DND-41 (cell line): Measurements from ENCODE around the gene ZPBP2.

Experiments used
- ATAC-seq: fragments of 200-7000 bp; cut with Tn5 transposase; 3 replicates; pipeline ENCODE4 v1.9.1; 2021; ENCODE audit warnings: low read depth; ENCODE audit not compliant: insufficient read depth
- DNase-seq: peaks from one replicate; pipeline ENCODE4 v3.0.0-alpha.2; 2020
- H2AFZ ChIP-seq: 2 replicates; pipeline ENCODE4 v1.6.0; 2012; ENCODE audit warnings: low read depth, low read length
- H3K27ac ChIP-seq: 2 replicates; pipeline ENCODE4 v1.5.1; 2012; ENCODE audit warnings: low read length, inconsistent platforms
- H3K27me3 ChIP-seq: fragments of 200-600 bp; sonication (generic); 2 replicates; pipeline ENCODE4 v1.6.0; 2012; ENCODE audit warnings: low read length, mild to moderate bottlenecking, inconsistent platforms; ENCODE audit not compliant: insufficient read depth, poor library complexity
- H3K36me3 ChIP-seq: 2 replicates; pipeline ENCODE4 v1.5.1; 2012; ENCODE audit warnings: low read length, inconsistent platforms; ENCODE audit not compliant: insufficient read depth
- H3K4me1 ChIP-seq: 2 replicates; pipeline ENCODE4 v1.5.1; 2012; ENCODE audit warnings: mild to moderate bottlenecking, low read length; ENCODE audit not compliant: insufficient read depth
- H3K4me2 ChIP-seq: 2 replicates; pipeline ENCODE4 v1.6.0; 2012; ENCODE audit warnings: mild to moderate bottlenecking, moderate library complexity, low read length, inconsistent platforms; ENCODE audit not compliant: insufficient read depth
- H3K4me3 ChIP-seq, 2 experiments: fragments of 200-600 bp in 1 of 2; shearing (Covaris generic) in 1 of 2; 2 replicates each; pipeline ENCODE4 v1.5.1; 2012 to 2016; ENCODE audit warnings: inconsistent platforms in 2 of 2, low read length in 2 of 2, mild to moderate bottlenecking in 2 of 2, low read depth in 1 of 2, moderate library complexity in 1 of 2
- H3K79me2 ChIP-seq: 2 replicates; pipeline ENCODE4 v1.6.0; 2012; ENCODE audit warnings: low read length, inconsistent platforms; ENCODE audit not compliant: insufficient read depth
- H3K9ac ChIP-seq: 2 replicates; pipeline ENCODE4 v1.6.0; 2012; ENCODE audit warnings: low read depth, mild to moderate bottlenecking, inconsistent platforms, low read length, moderate library complexity
- H3K9me3 ChIP-seq: 2 replicates; pipeline ENCODE4 v1.5.1; 2012; ENCODE audit warnings: low read length, moderate library complexity, mild to moderate bottlenecking, inconsistent platforms; ENCODE audit not compliant: insufficient read depth, severe bottlenecking
- H4K20me1 ChIP-seq: 2 replicates; pipeline ENCODE4 v1.6.0; 2012; ENCODE audit warnings: low read length; ENCODE audit not compliant: insufficient read depth
- CTCF ChIP-seq: IDR thresholded peaks from 2 replicates; pipeline ENCODE4 v1.5.1; 2012; ENCODE audit warnings: borderline replicate concordance, low read length, moderate library complexity, mild to moderate bottlenecking; ENCODE audit not compliant: poor library complexity, severe bottlenecking; ENCODE audit errors: extremely low read depth
- EZH2 ChIP-seq: IDR thresholded peaks from 3 replicates; pipeline ENCODE4 v1.6.1; 2012; ENCODE audit warnings: borderline replicate concordance, low read depth, mild to moderate bottlenecking, moderate library complexity, low read length, inconsistent platforms; ENCODE audit not compliant: severe bottlenecking

The ZPBP2 gene

DNA sequence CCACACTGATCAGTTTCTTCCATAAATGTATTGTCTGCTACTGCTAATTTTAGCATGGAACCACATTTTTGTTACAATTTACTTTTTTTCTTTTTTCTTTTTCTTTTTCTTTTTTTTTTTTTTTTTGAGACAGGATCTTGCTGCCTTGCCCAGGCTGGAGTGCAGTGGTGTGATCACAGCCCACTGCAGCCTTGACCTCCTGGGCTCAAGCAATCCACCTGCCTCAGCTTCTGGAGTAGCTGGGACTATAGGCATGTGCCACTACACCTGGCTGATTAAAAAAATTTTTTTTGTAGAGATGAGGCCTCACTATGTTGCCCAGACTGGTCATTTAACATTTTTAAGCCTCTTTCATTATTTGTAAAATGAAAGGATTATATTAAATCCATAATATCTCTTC, 19.1 kb downstream of the ZPBP2 start:
- Histone ChIP-seq H3K4me3 (no peak overlapping the region), H4K20me1 (no peaks in the 10 kb centered on the region), H3K36me3 (no peaks in the 10 kb centered on the region), H3K4me1 (no peaks in the 10 kb centered on the region), H3K27ac (no peak overlapping the region), H3K4me2 (no peak overlapping the region), H2AFZ (no peak overlapping the region), H3K27me3 (peaks cover 7% of the 10 kb centered on the region), H3K9me3 (no peaks in the 10 kb centered on the region), H3K9ac (no peak overlapping the region), H3K79me2 (no peaks in the 10 kb centered on the region)
- DNase-seq (no peak), ATAC-seq (no peak)
- TF ChIP-seq EZH2 (no peak), CTCF (no peak)

DNA sequence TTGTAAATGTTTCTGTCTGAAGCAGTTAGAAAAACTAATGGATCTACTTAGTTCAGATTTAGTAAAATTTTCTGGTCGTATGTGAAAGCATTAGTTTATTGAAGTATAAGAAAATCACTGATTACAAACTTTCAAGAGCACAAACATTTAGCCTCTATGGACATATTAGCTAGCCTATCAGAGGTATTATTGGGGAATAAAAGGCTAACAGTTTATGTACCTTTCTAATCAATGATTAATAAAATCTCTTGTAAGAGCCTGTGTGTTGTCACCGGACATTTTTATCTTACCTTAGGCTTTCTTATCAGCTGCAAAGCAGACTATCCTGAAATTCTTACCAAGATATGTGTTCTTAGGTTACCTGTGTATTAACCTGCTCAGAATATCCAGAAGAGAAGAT, 21.2 kb downstream of the ZPBP2 start:
- DNase-seq (no peak), ATAC-seq (no peak)
- Histone ChIP-seq H3K4me2 (no peak overlapping the region), H3K36me3 (no peaks in the 10 kb centered on the region), H3K27ac (no peak overlapping the region), H4K20me1 (no peaks in the 10 kb centered on the region), H2AFZ (no peak overlapping the region), H3K4me1 (no peaks in the 10 kb centered on the region), H3K4me3 (no peak overlapping the region), H3K27me3 (peaks cover 7% of the 10 kb centered on the region), H3K79me2 (no peaks in the 10 kb centered on the region), H3K9me3 (no peaks in the 10 kb centered on the region), H3K9ac (no peak overlapping the region)
- TF ChIP-seq EZH2: no peak
- TF ChIP-seq CTCF: no peak

DNA sequence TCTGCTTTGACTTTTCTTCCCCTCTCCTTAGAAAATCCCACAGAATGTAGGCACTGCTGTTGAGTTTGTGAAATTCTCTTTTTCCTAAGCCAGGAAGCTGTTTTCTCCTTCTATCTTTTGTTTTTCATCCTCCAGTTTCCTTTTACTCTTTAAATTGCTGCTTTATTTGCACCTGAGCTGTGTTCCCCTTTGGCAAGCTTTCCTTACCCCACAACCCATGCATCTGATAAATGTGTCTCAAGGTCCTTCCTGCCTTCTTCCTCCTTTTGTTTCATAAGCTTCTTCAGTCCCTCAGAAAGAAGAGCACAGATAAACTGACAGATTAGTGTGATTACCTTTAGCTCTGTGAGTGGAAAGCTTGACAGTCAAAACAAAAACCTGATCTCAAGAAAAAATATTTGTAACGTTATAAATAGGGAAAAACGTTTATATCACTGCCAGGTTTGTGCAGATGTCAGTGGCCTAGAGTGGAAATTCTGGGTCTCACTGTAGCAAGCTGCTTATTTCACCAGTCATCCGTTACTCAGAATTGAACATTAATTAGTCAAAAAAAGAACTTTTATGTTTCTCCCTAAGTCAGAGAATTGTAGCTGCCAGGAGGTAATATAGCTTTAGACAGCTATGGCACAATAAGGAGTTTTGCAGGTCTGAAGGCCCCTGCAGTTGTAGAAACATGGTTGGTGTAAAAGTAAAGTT, 26.8 kb downstream of the ZPBP2 start:
- DNase-seq (no peak), ATAC-seq (no peak)
- no peak overlapping the region for H3K4me3 ChIP-seq
- no peaks in the 10 kb centered on the region for H3K36me3 ChIP-seq
- H3K4me1 ChIP-seq: no peaks in the 10 kb centered on the region
- no peak overlapping the region for H3K9ac ChIP-seq
- no peak overlapping the region for H3K27ac ChIP-seq
- no peaks in the 10 kb centered on the region for H3K9me3 ChIP-seq
- no peak overlapping the region for H2AFZ ChIP-seq
- H3K4me2 ChIP-seq: no peak overlapping the region
- H4K20me1 ChIP-seq: no peaks in the 10 kb centered on the region
- H3K79me2 ChIP-seq: no peaks in the 10 kb centered on the region
- no peak for TF ChIP-seq CTCF
- no peak for TF ChIP-seq EZH2
- peaks cover 1% of the 10 kb centered on the region for H3K27me3 ChIP-seq

GRCh38 chr17:39898088-39898487, 30.1 kb downstream of the ZPBP2 start:
- Histone ChIP-seq H3K9ac (no peak overlapping the region), H3K4me2 (no peak overlapping the region), H3K79me2 (no peaks in the 10 kb centered on the region), H4K20me1 (no peaks in the 10 kb centered on the region), H3K27me3 (no peaks in the 10 kb centered on the region), H3K36me3 (no peaks in the 10 kb centered on the region), H3K4me3 (no peak overlapping the region), H2AFZ (no peak overlapping the region), H3K4me1 (peaks cover 10% of the 10 kb centered on the region), H3K9me3 (no peaks in the 10 kb centered on the region), H3K27ac (no peak overlapping the region)
- TF ChIP-seq CTCF (no peak), EZH2 (no peak)
- no peak for ATAC-seq
- DNase-seq: no peak
